IMR-90 (cell line): Measurements from ENCODE around the gene THAP5.

Source experiments
- CEBPB ChIP-seq: IDR thresholded peaks from 2 replicates; pipeline ENCODE4 v1.6.1; 2012; ENCODE audit warnings: low read depth, low read length, improper control_type of control experiment
- CTCF ChIP-seq: conservative IDR thresholded peaks from 2 replicates; pipeline ENCODE4 v1.5.1; 2012; ENCODE audit warnings: mild to moderate bottlenecking, low read depth, low read length, improper control_type of control experiment
- ELK1 ChIP-seq: fragments of 150-350 bp; IDR thresholded peaks from 2 replicates; pipeline ENCODE4 v1.6.1; 2016; ENCODE audit warnings: low read depth, mild to moderate bottlenecking, low read length, moderate library complexity, borderline replicate concordance
- FOS ChIP-seq: fragments of 150-350 bp; IDR thresholded peaks from 2 replicates; pipeline ENCODE4 v1.6.1; 2016; ENCODE audit warnings: low read depth, low read length
- MAFK ChIP-seq: IDR thresholded peaks from 2 replicates; pipeline ENCODE4 v1.6.1; 2012; ENCODE audit warnings: low read depth, low read length, improper control_type of control experiment
- MAZ ChIP-seq: IDR thresholded peaks from 2 replicates; pipeline ENCODE4 v1.6.1; 2012; ENCODE audit warnings: low read depth, mild to moderate bottlenecking, low read length, improper control_type of control experiment, moderate library complexity, borderline replicate concordance
- MXI1 ChIP-seq: IDR thresholded peaks from 2 replicates; pipeline ENCODE4 v1.6.1; 2012; ENCODE audit warnings: low read depth, mild to moderate bottlenecking, low read length, moderate library complexity, borderline replicate concordance
- NFE2L2 ChIP-seq: fragments of 150-350 bp; IDR thresholded peaks from 2 replicates; pipeline ENCODE4 v1.6.1; 2016; ENCODE audit warnings: low read depth, mild to moderate bottlenecking, low read length
- POLR2A ChIP-seq: IDR thresholded peaks from 2 replicates; pipeline ENCODE4 v1.6.1; 2012; ENCODE audit warnings: mild to moderate bottlenecking, low read depth, low read length
- RAD21 ChIP-seq: IDR thresholded peaks from 2 replicates; pipeline ENCODE4 v1.6.1; 2012; ENCODE audit warnings: low read length, improper control_type of control experiment
- RFX5 ChIP-seq: IDR thresholded peaks from 2 replicates; pipeline ENCODE4 v1.8.0; 2012; ENCODE audit warnings: low read depth, mild to moderate bottlenecking, low read length, moderate library complexity
- SMC3 ChIP-seq: fragments of 150-350 bp; IDR thresholded peaks from 2 replicates; pipeline ENCODE4 v1.6.1; 2016; ENCODE audit warnings: low read depth, mild to moderate bottlenecking, antibody characterized with exemption, low read length, moderate library complexity
- USF2 ChIP-seq: fragments of 150-350 bp; IDR thresholded peaks from 2 replicates; pipeline ENCODE4 v1.6.1; 2017; ENCODE audit warnings: mild to moderate bottlenecking, antibody characterized with exemption, low read length, low read depth

- TF ChIP-seq CTCF = no peak
- no peak for TF ChIP-seq MAZ
- no peak for TF ChIP-seq POLR2A
- no peak for TF ChIP-seq MXI1
- no peak for TF ChIP-seq SMC3
- TF ChIP-seq USF2 = no peak
- no peak for TF ChIP-seq ELK1
- no peak for TF ChIP-seq NFE2L2
- TF ChIP-seq RFX5 = no peak
- no peak for TF ChIP-seq RAD21
- no peak for TF ChIP-seq FOS
- no peak for TF ChIP-seq CEBPB
- no peak for TF ChIP-seq MAFK
Measured at GRCh38 chr7:108565987-108566386, 3.5 kb downstream of the THAP5 start.
